Upper lobe of right lung (tissue), 1 donor: ENCODE results near the gene UPF1. TPM values are rescaled to one million over a fixed set of nuclear protein-coding genes. Genes with fewer than 3 reads are reported as not detected.
"Not testable (repeated sequence)": the region's sequence is repeated elsewhere in the genome, so short reads cannot be mapped to it uniquely, and the experiment has no call there.

Experiments
- ATAC-seq: fragments of 200-7000 bp; cut with Tn5 transposase; one replicate; pipeline ENCODE4 v1.9.1; 2020; ENCODE audit warnings: mild to moderate bottlenecking, moderate library complexity
- DNase-seq: peaks from one replicate; pipeline ENCODE4 v3.0.0-alpha.2; 2020
- H3K27ac ChIP-seq: fragments of 200-600 bp; one replicate; pipeline ENCODE4 v1.8.0; 2022
- H3K27me3 ChIP-seq: fragments of 200-600 bp; one replicate; pipeline ENCODE4 v1.8.0; 2022; ENCODE audit warnings: mild to moderate bottlenecking
- H3K36me3 ChIP-seq: fragments of 200-600 bp; one replicate; pipeline ENCODE4 v1.8.0; 2022
- H3K4me1 ChIP-seq: fragments of 200-600 bp; one replicate; pipeline ENCODE4 v1.8.0; 2022
- H3K4me3 ChIP-seq: fragments of 200-600 bp; one replicate; pipeline ENCODE4 v1.8.0; 2022; ENCODE audit warnings: mild to moderate bottlenecking
- H3K9me3 ChIP-seq: fragments of 200-600 bp; one replicate; pipeline ENCODE4 v1.8.0; 2022
- intact Hi-C: fragments of 100-400 bp; cut with DNase I; formaldehyde crosslinking; loops from one replicate; pipeline ENCODE4 v1.11.0; 2022
- total RNA-seq: library from RNA; stranded (reverse); fragmentation: NEBNext Ultra II Directional; extraction: Animal tissue kit (Norgen Biotek cat#: 25700); gene quantifications from one replicate; pipeline ENCODE4 v1.2.1, GENCODE V29; 2021
- TF ChIP-seq, protein P1 (sequence below): fragments of 200-600 bp; IDR thresholded peaks from one replicate; pipeline ENCODE4 v1.8.0; 2022; ENCODE audit warnings: antibody characterized with exemption
- donor health status: DM: no; HTN: yes; CAD: no; lungs with severe emphysema.

UPF1 gene
- total RNA-seq, 1 donor from 2014 or later, result 80.8 TPM

DNA sequence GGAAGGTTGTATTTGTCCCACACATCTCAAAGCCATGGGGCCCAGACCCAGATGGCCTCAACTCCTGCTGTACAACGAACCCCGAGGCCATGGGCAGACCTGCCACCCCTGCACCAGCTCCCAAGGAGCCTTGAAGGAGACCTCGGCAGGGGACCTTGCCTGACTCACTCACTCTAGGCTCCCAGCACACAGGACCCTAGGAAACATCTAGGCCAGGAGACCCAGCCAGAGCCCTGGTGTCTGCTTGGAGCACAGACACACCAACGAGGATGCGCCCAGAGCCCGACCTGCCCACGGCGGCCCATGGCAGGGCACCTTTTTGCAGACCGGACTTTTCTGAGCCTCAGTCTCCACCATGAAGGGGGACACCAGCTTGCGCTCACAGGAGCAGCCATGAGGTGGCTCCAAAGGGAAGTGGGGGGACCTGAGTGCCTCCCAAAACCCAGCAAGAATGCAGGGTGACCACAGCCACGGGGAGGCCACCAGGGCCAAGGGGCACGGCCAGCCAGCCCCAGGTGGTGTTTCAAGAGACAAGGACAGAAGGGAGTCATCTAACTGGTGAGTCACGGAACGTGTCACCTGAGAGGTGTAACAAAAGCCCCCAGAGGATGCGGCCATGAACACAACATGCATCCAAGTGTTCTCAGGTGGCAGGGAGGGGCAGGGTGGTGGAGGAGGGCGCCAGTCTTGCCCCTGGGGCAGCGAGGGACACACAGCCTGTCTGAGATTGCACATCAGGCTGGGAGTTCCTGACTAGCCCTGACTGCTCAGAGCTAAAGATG is 69.1 kb downstream of the UPF1 start:
- TF ChIP-seq, protein P1, sequence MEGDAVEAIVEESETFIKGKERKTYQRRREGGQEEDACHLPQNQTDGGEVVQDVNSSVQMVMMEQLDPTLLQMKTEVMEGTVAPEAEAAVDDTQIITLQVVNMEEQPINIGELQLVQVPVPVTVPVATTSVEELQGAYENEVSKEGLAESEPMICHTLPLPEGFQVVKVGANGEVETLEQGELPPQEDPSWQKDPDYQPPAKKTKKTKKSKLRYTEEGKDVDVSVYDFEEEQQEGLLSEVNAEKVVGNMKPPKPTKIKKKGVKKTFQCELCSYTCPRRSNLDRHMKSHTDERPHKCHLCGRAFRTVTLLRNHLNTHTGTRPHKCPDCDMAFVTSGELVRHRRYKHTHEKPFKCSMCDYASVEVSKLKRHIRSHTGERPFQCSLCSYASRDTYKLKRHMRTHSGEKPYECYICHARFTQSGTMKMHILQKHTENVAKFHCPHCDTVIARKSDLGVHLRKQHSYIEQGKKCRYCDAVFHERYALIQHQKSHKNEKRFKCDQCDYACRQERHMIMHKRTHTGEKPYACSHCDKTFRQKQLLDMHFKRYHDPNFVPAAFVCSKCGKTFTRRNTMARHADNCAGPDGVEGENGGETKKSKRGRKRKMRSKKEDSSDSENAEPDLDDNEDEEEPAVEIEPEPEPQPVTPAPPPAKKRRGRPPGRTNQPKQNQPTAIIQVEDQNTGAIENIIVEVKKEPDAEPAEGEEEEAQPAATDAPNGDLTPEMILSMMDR, result no peak
- Histone ChIP-seq H3K27ac (no peak overlapping the region), H3K27me3 (peaks cover 7% of the 10 kb centered on the region), H3K36me3 (peaks cover 57% of the 10 kb centered on the region), H3K4me1 (no peaks in the 10 kb centered on the region), H3K9me3 (no peaks in the 10 kb centered on the region), H3K4me3 (no peak overlapping the region)
- DNase-seq (peak; percentile 52), ATAC-seq (no peak)
- intact Hi-C loops, result no loop called here

GRCh38 chr19:18901491-18901890 is 69.7 kb downstream of the UPF1 start:
- DNase-seq (no peak), ATAC-seq (no peak)
- H3K4me1 ChIP-seq, result no peaks in the 10 kb centered on the region
- peaks cover 63% of the 10 kb centered on the region for H3K36me3 ChIP-seq
- H3K9me3 ChIP-seq, result no peaks in the 10 kb centered on the region
- intact Hi-C loops, result no loop called here
- no peak overlapping the region for H3K27ac ChIP-seq
- TF ChIP-seq, protein P1, result no peak
- no peak overlapping the region for H3K4me3 ChIP-seq
- peaks cover 5% of the 10 kb centered on the region for H3K27me3 ChIP-seq

- H3K27ac ChIP-seq, H3K4me1 ChIP-seq, H3K27me3 ChIP-seq, H3K9me3 ChIP-seq, ATAC-seq, DNase-seq, H3K4me3 ChIP-seq, intact Hi-C loops: not testable (repeated sequence)
- peaks cover 72% of the 10 kb centered on the region for H3K36me3 ChIP-seq
Observed at GRCh38 chr19:18902519-18902918, 70.8 kb downstream of the UPF1 start.

- Histone ChIP-seq H3K4me3 (no peak overlapping the region), H3K27me3 (no peaks in the 10 kb centered on the region), H3K9me3 (no peaks in the 10 kb centered on the region), H3K27ac (no peak overlapping the region), H3K36me3 (peaks cover 78% of the 10 kb centered on the region), H3K4me1 (no peaks in the 10 kb centered on the region)
- DNase-seq, result peak; percentile 52
- ATAC-seq, result no peak
- intact Hi-C loops, result no loop called here
- TF ChIP-seq, protein P1, result no peak
Observed at GRCh38 chr19:18903156-18904037, 71.6 kb downstream of the UPF1 start.

- ATAC-seq, result no peak
Observed at GRCh38 chr19:18904334-18905057, 72.7 kb downstream of the UPF1 start.

More at GRCh38 chr19:18904334-18905057, 72.7 kb downstream of the UPF1 start:
- Histone ChIP-seq H3K4me3 (no peak overlapping the region), H3K9me3 (no peaks in the 10 kb centered on the region), H3K4me1 (no peaks in the 10 kb centered on the region), H3K36me3 (peaks cover 76% of the 10 kb centered on the region), H3K27me3 (no peaks in the 10 kb centered on the region), H3K27ac (no peak overlapping the region)
- intact Hi-C loops, result no loop called here
- peak; percentile 59 for DNase-seq
- TF ChIP-seq, protein P1, result no peak
